Head of caudate nucleus (tissue), 42 donors: Measurements from ENCODE around the gene MTMR1.

Experiments
- DNase-seq, 42 donors: peaks; one replicate each; pipeline versions ENCODE4 v3.0.0 to v3.0.0-alpha.2; 2020 to 2021; ENCODE audit warnings: mixed read lengths in 7 of 42
- intact Hi-C: fragments of 100-400 bp; cut with DNase I; formaldehyde crosslinking; loops from one replicate; pipeline ENCODE4 v1.15.0; 2022

Gene MTMR1

DNA sequence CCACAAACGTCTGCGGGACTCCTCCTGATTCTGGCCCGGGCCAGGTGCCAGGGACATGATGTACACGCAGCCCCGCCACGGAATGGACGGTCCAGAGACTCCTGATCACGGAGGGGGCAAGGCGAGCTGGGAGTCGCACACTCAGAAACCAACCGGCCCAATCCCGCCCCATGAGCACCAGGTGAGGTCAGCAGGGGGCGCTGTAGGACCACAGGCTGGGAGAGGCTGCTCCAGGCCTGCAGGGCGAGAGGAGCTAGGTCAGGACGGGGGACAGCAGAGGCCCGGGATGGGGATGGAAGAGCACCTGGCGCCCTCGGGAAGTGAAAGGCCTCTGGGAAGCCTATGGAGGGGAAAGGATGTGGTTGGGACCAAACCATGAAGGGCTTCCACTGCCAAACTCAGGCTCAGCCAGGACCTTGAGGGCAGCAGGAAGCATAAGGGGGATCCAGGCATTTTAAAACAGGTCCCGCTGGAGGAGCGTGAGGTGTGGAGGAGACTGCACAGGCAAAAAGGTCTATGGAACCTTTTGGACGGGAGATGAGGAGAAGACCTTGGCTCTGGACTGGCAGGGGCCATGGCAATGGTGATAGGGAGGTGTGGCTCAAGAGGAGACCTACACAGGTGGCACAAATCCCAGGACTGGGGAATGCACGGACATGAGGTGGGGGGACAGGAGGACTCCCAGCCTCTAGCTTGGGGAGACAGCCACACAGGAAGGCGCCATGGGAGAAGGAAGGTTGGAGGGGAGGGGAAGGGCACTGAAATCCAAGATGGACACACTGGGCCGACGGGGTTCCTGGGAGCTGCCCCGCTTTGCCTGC, 79.2 kb downstream of the MTMR1 start:
- intact Hi-C loops = loop anchor here (2.0 to 10.0 kb wide), 2 partner anchors 132 to 310 kb away; no protein-coding TSS in a partner anchor
- peak; percentile 55 to 91 (median 84) for DNase-seq

GRCh38 chrX:150773117-150773516, 79.9 kb downstream of the MTMR1 start:
- intact Hi-C loops = loop anchor here (2.0 to 10.0 kb wide), 2 partner anchors 132 to 310 kb away; no protein-coding TSS in a partner anchor
- no peak for DNase-seq

GRCh38 chrX:150773634-150774033, 80.4 kb downstream of the MTMR1 start:
- DNase-seq = no peak
- intact Hi-C loops = loop anchor here (2.0 to 10.0 kb wide), 2 partner anchors 131 to 309 kb away; no protein-coding TSS in a partner anchor

- DNase-seq = peak in 11 of 42 donors; percentile 12 to 60 (median 34)
- intact Hi-C loops = loop anchor here (10.0 kb wide), 1 partner anchor 130 kb away; no protein-coding TSS in a partner anchor
Observed at GRCh38 chrX:150774798-150775568, 81.8 kb downstream of the MTMR1 start.

GRCh38 chrX:150775569-150776350, 82.6 kb downstream of the MTMR1 start:
- intact Hi-C loops = loop anchor here (10.0 kb wide), 1 partner anchor 129 kb away; no protein-coding TSS in a partner anchor

GRCh38 chrX:150777328-150777992, 84.3 kb downstream of the MTMR1 start:
- no peak for DNase-seq
- intact Hi-C loops = loop anchor here (10.0 kb wide), 1 partner anchor 127 kb away; no protein-coding TSS in a partner anchor

More at GRCh38 chrX:150775569-150776350, 82.6 kb downstream of the MTMR1 start:
- DNase-seq = no peak

DNA sequence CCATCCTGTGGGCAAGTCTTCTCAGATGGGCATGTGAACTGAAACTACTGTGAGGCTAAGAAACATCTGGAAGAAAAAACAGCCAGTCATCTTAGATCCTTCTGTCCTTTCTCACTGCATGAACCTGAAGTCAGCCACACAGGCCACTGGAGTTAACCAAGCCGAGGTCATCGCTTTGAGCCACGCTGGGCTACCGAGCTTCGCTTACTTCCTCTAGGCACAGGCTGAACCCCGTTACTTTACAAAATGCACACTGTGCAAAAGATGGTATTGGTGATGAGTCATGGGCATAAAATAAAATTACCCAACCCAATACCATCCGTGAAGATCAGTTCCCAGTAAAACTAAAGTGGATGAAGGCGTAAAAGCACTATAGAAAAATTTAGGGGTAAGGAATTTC, 86.2 kb downstream of the MTMR1 start:
- intact Hi-C loops = loop anchor here (10.0 kb wide), 1 partner anchor 125 kb away; no protein-coding TSS in a partner anchor
- DNase-seq = no peak

GRCh38 chrX:150781677-150782076, 88.5 kb downstream of the MTMR1 start:
- intact Hi-C loops = no loop called here
- no peak for DNase-seq

GRCh38 chrX:150790021-150790420, 96.8 kb downstream of the MTMR1 start:
- DNase-seq = no peak
- intact Hi-C loops = no loop called here

DNA sequence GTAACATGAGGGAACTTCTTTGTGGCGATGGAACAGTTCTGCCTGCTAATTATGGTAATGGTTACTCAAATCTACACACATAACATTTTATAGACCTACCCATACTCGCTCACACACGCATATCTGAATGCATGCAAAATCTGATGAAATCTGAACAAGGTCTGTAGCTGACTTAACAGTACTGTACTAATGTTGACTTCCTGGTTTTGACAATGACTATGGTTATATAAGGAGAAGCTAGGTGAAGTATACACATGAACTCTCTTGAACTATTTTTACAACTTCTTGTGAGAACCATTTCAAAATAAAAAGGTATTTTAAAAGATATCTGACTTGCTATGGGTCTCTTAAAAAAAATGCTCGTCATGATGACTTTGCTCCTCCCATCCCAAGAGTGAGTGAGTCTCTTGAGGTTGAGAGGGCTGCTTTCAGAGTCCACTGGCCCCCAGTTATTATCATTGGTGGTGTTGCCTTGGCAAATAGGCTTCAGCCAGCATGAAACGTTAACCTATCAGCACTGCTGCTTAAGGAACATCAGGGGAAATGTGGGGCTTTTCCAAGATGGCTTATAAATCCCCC, 99.8 kb downstream of the MTMR1 start:
- no peak for DNase-seq
- intact Hi-C loops = no loop called here

DNA sequence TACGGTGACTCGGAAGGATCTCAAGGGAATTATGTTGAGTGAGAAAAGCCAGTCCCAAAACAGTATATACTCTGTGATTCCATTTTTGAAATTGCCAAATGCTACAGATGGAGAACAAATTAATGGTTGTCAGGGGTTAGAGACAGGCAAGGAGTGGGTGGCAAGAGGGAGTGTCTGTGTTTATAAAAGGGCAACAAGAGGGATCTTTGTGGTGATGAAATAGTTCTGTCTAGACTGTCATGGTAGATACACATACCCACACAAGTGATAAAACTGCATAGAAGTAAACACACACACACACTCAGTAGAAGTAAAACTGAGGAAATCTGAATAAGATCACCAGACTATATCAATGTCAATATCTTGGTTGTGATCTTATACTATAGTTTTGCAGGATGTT, 112.5 kb downstream of the MTMR1 start:
- intact Hi-C loops = no loop called here
- DNase-seq = no peak

- intact Hi-C loops = no loop called here
Observed at GRCh38 chrX:150806827-150807226, 113.6 kb downstream of the MTMR1 start.

DNA sequence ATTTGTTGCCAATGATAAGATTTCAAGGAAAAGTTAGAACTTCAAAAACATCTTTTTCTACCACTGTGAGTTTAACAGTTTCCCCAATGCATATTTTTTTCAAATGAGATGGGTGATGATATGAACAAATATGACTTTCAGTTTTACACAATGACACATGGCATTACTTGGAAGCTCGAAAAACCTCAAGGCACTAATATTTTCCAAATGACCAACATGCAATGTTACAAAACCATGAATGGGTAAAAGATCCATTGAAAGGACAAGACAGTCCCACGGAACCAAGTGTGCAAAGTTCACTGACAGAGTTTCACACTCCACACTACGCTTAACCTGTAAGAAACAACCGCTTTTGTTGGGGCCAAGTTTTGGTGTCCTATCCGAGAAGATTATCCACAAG, 120.7 kb downstream of the MTMR1 start:
- no peak for DNase-seq
- intact Hi-C loops = no loop called here

More at GRCh38 chrX:150806827-150807226, 113.6 kb downstream of the MTMR1 start:
- DNase-seq = no peak
